A204.1 (cell line): ENCODE results near the gene BSND.

Source experiments
- FAIRE-seq: peaks from 2 replicates; lab custom pipeline; 2012; peaks lifted over from hg19 to GRCh38; lab: Jason Lieb, UNC

The BSND gene

DNA sequence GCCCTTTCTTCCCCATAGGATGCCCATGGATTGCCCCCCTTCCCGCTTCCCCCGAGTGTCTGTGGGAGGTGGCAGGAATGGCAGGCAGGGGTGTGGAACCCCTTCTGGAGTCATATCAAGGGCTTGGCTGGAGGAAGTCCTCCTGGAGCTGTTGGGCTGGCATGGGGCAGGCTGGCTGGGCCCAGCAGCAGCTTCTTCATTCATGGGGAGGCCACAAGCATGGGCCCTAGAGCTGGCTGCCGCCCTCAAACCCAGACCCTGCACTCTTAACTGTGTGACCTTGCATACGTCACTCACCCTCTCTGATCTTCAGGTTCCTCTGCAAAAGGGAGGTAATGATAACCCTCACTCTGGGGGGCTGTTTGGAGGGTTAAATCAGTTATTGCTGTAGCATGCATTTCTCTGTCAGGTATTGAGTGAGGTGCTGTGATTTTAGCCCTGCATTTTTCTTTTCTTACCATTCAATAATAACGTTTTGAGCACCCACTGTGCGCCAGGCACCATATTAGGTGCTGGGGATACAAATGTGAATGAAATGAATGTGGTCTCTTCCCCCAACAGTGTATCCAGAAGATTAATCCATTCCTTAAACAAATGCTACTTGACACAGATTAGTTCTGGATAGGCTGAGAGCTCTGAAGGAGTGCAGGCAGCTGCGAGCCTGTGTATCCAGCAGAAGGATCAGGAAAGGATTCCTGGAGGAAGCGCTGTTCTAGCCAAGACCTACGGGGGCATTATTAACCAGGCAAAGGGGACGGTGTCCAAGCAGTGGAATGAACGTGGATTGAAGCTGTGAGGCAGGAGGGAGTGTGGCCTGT is 49.9 kb downstream of the BSND start:
- no peak for FAIRE-seq

DNA sequence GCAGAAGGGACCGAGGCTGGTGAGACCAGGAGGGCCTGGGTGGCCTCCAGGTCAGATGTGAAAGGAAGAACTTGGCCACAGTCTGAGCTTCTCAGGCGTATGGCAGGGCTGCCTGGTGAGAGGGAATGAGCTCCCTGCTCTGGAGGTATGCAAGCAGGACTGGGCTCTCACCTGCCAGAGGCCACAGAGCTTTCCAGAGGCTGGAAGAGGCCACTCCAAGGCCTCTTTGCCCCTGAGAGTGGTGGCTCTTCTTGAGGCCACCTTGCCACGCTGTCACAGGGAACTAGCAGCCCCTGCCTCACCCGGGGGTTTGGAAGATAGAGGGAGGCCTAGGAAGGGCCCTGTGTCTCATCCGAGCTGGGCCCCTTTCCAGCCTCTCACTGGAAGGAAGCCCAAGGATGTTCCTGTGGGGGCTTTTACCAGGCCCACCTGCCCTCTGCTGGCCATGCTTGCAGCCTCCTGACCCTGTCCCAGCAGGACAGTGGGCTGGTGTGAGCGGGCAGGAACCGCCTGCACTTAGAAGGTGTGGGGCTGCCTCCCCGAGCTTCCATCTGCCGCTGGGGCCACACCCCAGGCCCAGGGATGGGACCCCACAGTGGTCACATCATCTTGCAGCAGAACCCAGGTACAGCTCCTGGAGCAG is 50.7 kb downstream of the BSND start:
- FAIRE-seq = no peak

DNA sequence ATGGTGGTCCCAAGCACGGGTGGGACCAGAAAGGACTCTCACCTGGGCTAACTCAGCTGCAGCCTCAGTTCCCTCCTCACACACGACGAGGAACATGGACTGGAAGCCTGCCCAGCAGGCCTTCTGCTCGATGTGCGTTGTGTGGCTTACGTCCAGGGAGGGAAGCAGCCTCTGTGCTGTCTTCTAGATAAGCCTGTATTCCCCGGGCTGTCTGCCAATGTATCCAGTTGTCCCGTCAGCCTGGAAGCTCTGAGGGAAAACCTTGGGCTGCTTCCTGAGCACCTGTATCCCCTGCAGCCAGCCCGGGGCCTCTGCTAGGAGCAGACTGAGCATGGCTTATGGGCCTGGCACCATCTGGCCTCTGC is 51.2 kb downstream of the BSND start:
- no peak for FAIRE-seq

DNA sequence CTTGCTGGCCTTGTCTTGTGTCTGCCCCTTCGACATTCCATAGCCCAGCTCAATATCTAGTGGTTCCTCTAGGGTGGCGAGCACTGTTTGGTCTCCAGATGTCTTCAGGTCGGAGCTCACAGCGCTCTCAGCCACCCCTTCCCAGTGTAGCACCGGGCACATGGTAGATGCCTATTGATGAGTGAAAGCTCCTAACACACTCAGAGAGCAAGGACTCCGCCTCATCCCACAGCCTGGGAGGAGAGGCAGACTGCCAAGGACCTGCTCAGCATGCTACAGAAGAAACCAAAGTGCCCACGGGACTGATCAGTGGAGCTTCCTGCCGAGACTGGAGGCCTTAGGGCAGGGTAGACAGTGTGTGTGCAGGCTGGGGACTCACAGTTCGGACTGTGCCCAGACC is 51.5 kb downstream of the BSND start:
- no peak for FAIRE-seq

DNA sequence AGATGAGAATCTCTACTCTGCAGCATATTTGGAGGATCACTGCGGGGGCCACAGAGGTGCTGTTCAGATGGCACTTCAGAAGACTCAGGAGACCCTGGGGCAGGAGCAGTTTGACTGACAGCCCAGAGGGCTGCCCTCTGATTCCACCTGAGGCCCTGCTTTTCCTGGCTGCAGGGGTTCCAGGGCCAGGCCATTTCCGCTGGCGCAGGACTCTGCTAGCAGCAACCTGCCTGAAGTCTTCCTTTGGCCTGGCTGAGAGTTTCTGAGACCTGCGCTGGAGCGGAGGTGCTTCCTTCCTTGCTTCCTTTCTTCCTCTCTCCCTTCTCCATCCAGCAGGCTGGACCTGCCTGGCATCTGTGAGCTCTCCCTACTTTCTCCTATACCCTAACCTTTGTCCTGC is 52.4 kb downstream of the BSND start:
- no peak for FAIRE-seq

DNA sequence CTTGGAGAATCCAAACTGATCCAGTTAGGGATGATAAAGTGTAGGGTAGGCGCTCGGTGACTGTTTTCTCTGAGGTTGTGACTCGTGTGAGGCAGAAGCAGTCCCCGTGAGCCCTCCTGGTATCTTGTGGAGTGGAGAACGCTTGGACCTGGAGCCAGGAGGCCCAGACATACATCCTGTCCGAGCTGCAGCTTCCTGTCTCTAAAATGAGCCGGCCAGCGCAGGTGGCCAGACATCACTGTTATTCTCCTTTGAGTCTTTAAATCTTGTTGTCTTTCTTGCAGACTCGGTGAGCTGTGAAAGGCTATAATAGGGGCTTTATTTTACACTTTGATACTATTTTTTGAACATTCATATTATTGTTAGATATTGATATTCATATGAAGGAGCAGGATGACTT is 52.9 kb downstream of the BSND start:
- no peak for FAIRE-seq

DNA sequence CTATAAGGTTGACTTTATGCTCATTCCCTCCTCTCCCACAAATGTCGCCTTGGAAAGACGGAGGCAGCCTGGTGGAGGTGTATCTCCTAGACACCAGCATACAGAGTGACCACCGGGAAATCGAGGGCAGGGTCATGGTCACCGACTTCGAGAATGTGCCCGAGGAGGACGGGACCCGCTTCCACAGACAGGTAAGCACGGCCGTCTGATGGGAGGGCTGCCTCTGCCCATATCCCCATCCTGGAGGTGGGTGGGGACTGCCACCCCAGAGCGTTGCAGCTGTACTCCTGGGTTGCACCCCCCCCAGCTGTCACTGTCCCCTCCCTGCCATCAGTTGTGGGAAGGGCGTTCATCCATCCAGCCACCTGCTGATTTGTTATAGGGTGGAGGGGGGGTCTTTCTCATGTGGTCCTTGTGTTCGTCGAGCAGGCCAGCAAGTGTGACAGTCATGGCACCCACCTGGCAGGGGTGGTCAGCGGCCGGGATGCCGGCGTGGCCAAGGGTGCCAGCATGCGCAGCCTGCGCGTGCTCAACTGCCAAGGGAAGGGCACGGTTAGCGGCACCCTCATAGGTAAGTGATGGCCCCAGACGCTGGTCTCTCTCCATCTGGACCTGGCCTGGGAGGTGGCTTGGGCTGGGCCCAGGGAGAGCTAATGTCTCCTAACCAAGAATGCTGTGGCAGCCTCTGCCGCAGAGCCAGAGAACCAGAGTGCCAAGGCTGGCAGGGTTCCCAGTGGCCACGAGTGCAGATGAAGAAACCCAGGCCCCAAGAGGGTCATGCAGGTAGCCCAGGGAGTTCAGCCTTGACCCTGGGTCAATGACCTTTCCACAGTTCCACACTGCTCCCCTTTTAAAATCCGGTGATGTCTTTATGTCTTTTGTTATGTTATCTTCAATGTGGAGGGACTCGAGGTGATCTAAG is 53.7 kb downstream of the BSND start:
- FAIRE-seq = no peak

DNA sequence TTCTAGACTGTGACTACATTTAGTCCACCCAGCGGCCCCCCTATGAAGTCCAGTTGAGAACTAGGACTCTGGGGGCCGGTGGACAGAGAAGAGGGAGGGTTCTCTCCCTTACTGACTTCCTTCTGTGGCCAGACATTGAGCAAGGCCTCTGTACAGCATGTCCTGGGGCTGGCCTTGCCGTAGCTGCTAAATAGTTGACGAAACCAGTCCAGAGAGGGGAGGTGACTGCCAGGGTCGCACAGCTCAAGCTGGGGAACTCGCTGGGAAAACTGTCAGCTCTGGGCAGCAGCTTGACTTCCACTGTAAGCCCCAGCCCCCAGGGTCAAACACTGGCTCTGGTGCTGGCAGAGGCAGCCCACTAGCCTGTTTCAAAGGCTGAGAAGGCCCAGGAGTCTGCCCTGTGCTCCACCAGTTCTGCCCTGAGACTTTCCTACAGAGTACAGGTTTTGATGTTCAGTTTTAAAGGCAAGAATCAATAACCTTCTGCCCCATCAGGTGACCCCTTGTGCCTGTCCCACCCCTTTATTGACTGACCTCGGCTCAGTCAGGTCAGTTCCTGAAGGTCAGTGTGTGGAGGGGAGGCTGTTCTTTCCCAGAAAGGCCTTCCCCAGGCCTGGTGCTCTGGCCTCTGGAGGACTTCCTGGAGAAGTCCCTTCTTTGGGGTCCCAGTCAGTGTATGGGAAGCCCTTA is 54.7 kb downstream of the BSND start:
- FAIRE-seq = no peak

DNA sequence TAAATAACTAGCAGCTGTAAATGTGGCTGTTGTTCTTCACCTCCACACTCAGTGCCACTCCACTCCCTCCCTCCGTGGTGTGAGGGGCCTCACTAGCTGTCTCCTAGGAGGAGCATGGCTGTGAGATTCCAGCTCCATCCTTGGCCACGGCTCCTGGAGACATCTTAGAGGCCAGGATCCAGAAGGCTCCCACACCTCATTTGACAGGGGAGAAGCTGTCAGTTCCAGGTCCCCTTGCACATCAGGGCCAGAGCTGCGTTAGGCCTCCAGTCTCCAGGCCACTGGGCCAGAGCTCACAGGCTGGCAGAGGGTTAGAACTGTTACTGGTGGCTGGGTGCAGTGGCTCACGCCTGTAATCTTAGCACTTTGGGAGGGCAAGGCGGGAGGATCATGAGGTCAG is 55.7 kb downstream of the BSND start:
- FAIRE-seq = no peak

DNA sequence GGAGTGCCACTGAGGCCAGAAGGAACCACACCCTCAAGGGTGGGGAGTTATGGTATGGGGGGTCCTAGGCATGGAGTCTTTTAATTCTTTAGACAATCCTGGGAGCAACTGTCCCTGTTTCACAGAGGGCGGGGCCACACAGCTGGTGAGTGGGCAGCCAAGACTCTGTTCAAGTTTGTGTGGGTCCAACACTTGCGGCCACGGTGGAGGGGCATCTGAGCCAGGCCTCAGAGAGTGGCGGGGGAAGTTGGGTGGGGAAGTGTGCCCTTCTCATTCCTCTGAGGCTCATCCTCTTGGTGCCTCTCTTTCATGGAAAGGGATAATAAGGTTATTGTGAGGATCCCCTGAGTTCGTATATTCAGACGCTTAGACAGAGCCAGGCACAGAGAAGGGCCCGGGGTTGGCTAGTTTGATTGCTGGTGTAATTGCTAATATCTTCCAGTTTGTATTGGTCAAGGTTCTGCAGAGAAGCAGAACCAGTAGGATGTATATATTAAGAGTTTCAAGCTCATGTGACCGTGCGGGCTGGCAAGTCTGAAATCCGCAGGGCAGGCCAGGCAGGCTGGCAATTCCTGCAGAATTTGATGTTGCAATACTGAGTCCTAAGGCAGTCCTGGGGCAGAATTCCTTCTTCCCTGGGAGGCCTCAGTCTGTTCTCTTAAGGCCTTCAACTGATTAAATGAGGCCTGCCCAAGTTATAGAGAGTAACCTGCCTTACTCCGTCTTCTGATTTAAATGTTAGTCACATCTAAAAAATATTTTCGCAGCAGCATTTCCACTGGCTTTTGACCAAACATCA is 56.5 kb downstream of the BSND start:
- no peak for FAIRE-seq

DNA sequence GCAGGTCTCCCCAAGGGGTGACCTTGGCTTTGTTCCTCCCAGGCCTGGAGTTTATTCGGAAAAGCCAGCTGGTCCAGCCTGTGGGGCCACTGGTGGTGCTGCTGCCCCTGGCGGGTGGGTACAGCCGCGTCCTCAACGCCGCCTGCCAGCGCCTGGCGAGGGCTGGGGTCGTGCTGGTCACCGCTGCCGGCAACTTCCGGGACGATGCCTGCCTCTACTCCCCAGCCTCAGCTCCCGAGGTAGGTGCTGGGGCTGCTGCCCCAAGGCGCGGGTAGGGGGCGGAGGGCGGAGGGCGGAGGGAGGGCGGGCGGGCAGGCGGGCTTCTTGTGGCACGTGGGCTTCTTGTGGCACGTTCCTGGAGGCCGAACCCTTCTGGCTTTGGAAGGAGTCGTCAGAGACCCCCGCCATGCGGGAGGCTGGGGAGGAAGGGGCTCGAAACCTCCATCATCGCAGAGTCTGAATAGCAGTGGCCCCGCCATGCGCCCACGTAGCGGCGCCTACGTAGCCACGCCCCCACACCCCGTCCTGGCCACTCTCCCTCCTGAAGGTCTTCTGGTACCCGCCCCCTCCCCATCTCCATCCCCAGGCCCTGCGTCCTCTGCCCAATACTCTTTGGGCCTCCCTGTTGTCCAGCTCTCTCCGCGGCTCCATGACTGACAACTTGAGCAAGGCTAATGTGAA is 57.4 kb downstream of the BSND start:
- FAIRE-seq = no peak

DNA sequence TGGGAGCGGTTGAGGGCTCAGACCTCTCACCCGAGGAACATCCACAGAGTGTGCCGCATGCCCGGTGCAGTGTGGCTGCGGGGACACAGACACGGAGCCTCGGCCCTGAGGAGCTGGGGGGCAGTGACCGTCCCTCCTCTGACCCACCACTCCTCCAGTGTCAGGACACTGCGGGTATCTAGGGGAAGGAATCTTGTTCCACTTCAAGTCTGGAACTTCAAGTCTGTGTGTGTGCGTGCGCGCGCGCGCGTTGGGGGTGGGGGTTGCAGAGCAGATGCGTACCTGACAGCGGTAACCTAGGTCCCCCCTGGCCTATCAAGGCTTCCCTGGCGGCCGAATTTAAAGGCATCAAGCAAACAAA is 57.9 kb downstream of the BSND start:
- FAIRE-seq = no peak

DNA sequence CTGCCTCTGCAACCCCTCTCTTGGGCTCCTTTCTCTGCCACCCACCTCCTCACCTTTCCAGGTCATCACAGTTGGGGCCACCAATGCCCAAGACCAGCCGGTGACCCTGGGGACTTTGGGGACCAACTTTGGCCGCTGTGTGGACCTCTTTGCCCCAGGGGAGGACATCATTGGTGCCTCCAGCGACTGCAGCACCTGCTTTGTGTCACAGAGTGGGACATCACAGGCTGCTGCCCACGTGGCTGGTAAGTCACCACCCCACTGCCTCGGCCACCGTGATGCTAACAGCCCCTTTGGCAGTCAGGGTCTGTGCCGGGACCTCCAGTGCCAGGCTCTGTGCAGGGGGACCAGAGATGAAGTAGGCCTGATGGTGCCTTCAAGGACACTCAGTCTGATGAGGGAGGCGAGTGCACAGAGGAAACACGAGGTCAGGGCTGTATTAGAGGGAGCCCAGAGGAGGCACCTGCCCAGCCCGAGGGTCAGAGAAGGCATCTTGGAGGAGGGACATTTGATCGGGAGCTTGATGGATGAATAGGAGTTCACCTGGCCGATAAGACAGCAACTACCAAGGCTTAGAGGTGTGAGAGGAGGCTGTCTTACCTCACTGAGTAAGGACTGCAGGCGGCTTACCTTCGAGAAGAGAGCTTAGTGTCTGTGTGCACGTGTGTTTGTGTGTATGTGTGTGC is 58.7 kb downstream of the BSND start:
- FAIRE-seq = no peak

DNA sequence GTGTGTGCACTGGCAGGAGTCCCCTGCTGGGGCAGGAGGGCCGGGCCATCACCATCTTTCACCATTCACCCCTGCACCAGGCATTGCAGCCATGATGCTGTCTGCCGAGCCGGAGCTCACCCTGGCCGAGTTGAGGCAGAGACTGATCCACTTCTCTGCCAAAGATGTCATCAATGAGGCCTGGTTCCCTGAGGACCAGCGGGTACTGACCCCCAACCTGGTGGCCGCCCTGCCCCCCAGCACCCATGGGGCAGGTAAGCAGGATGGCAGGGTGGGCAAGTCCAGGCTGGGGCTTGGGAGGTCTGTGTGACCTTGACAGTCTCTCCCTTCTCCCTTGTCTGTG is 59.2 kb downstream of the BSND start:
- no peak for FAIRE-seq

DNA sequence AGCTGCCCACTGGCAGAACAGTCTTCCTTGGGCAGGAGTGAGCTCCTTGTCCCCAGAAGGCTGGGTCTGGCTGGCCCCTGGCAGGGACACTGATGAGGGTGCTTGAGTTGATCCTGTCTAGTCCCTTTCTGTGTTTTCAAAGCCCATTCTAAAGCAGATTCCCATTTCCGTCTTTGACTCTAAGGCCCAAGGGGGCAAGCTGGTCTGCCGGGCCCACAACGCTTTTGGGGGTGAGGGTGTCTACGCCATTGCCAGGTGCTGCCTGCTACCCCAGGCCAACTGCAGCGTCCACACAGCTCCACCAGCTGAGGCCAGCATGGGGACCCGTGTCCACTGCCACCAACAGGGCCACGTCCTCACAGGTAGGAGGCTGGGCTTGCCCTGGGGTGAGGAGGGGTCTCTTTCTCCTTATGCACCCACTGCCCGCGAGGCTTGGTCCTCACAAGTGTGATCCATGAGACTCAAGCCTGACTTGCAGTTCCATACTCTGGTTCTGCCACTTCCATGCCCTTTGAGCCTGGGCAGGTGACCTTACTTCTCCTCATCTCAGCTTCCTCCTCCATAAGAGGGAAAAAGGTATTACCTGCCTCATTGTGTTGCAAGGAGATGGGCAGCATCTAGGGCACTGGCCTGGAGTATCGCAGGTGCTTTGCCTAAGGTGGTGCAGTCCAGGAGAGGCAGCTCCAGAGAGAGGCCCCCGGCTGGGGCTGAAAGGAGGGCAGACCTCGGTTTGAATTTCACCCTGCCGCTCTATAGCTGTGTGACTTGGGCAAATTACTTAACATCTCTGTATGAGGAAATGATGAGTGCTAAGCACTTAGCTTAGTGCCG is 60.8 kb downstream of the BSND start:
- FAIRE-seq = no peak

DNA sequence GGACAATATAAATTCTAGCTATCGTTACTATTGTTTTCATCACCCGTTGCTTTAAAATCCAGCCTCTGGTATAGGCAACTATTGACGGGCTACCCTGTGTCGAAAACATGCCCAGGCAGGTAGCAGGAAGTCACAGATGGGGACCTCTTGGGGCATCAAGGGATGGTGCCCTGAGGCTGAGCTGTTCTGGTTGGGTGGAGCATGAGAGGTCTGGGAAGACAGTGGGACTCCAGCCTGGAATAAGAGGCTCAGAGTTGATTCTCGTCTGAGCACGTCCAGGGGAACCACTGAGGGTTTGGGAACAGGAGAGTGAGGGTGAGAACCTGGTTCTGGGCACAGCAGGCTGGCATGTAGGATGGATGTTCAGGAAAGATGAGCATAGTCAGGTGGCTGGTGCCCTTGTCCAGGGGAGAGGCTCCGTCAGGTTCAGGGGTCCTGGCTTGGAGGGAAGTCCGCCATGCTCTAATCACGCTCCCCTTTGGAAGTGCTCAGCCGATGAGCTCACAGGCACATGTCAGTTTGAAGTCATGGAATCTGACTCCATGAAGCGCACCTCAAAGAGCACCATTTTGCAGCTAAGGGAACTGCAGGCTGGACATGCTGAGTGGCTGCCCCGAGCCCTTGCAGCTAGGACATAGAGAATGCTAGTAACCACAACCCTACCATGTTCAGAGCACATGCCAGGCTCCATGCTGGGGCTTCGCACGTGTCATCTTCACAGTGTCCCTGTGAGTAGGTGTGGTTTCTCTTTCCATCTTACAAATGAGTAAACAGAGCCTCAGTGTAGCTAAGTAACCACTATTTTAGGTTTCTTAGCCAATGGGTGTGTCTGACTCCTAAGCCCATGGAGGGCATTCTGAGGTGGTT is 61.6 kb downstream of the BSND start:
- FAIRE-seq = no peak

DNA sequence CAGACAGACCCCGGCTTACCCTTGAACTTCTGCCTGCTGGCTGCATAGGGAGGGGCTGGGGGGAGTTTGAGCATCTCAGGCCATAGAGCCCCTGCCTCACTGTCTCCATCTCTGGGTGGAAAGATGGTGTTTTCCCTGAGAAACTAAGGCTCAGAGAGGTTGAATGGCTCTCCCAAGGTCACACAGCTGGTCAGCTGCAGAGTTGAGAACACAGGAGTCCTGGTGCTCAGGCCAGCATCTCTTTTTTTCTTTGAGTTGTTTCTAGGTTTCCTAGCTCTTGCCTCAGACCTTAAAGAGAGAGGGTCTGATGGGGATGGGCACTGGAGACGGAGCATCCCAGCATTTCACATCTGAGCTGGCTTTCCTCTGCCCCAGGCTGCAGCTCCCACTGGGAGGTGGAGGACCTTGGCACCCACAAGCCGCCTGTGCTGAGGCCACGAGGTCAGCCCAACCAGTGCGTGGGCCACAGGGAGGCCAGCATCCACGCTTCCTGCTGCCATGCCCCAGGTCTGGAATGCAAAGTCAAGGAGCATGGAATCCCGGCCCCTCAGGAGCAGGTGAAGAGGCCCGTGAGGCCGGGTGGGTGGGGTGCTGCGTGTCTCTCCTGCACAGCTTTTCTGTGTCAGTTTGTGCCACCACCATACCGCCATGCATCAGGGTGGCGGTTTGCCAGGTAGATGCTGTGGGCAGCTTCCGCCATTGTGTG is 62.4 kb downstream of the BSND start:
- no peak for FAIRE-seq
